Renal cortical epithelial cell (primary cell): ENCODE results near the gene STX1B. TPM values are rescaled to one million over a fixed set of nuclear protein-coding genes. Genes with fewer than 3 reads are reported as not detected.

Experiments used
- DNase-seq: peaks from one replicate; pipeline ENCODE4 v3.0.0-alpha.2; 2011; ENCODE audit warnings: low read depth
- total RNA-seq: library from RNA; depleted of rRNA; stranded (reverse); fragments of >200 nt; gene quantifications from 2 replicates; pipeline ENCODE4 v1.2.3, GENCODE V29; 2014

The STX1B gene
- total RNA-seq, 1 donor from 2014 or later = 0.80 TPM

- DNase-seq = no peak
Observed at GRCh38 chr16:30979170-30980022, 31.0 kb downstream of the STX1B start.

GRCh38 chr16:30977502-30977901 is 32.9 kb downstream of the STX1B start:
- no peak for DNase-seq

- DNase-seq = no peak
Observed at GRCh38 chr16:30976486-30976885, 34.0 kb downstream of the STX1B start.

GRCh38 chr16:30974348-30974747 is 36.1 kb downstream of the STX1B start:
- DNase-seq = no peak

GRCh38 chr16:30972872-30973271 is 37.6 kb downstream of the STX1B start:
- DNase-seq = no peak

- no peak for DNase-seq
Observed at GRCh38 chr16:30971298-30971697, 39.1 kb downstream of the STX1B start.

GRCh38 chr16:30969246-30969842 is 41.1 kb downstream of the STX1B start:
- DNase-seq = no peak

- no peak for DNase-seq
Observed at GRCh38 chr16:30967795-30968194, 42.6 kb downstream of the STX1B start.

GRCh38 chr16:30966033-30966619 is 44.3 kb downstream of the STX1B start:
- no peak for DNase-seq

- DNase-seq = no peak
Observed at GRCh38 chr16:30965436-30965835, 45.0 kb downstream of the STX1B start.

- DNase-seq = no peak
Observed at GRCh38 chr16:30964574-30965226, 45.7 kb downstream of the STX1B start.

- DNase-seq = no peak
Observed at GRCh38 chr16:30963925-30964511, 46.4 kb downstream of the STX1B start.

- no peak for DNase-seq
Observed at GRCh38 chr16:30961384-30961783, 49.1 kb downstream of the STX1B start.

GRCh38 chr16:30958175-30959079 is 52.0 kb downstream of the STX1B start:
- DNase-seq = peak; percentile 8

- peak; percentile 73 for DNase-seq
Observed at GRCh38 chr16:30957456-30958174, 52.8 kb downstream of the STX1B start, which contains the start of gene SETD1A. Gene SETD1A (plus strand): TSS chr16:30957754. CDS start chr16:30958732, 978 bp downstream.

- DNase-seq = peak; percentile 80
Observed at GRCh38 chr16:30956601-30957455, 53.6 kb downstream of the STX1B start.

GRCh38 chr16:30954993-30955392 is 55.4 kb downstream of the STX1B start:
- no peak for DNase-seq

GRCh38 chr16:30953511-30954124 is 56.8 kb downstream of the STX1B start:
- DNase-seq = peak; percentile 58

- DNase-seq = no peak
Observed at GRCh38 chr16:30953111-30953510, 57.3 kb downstream of the STX1B start.
